GM12873 (cell line): ENCODE measurements around the gene GALM.

Experiments
- CTCF ChIP-seq: IDR thresholded peaks from 2 replicates; pipeline ENCODE4 v1.5.1; 2012; ENCODE audit warnings: low read depth, mild to moderate bottlenecking, moderate library complexity, low read length, control low read depth; ENCODE audit not compliant: insufficient read depth; ENCODE audit errors: missing control alignments

GALM gene

GRCh38 chr2:38658613-38659012, 7.3 kb upstream of the GALM start:
- no peak for TF ChIP-seq CTCF

- TF ChIP-seq CTCF = no peak
Observed at GRCh38 chr2:38659115-38659514, 6.8 kb upstream of the GALM start.

GRCh38 chr2:38660282-38660681, 5.6 kb upstream of the GALM start:
- no peak for TF ChIP-seq CTCF

- TF ChIP-seq CTCF = no peak
Observed at GRCh38 chr2:38661306-38661705, 4.6 kb upstream of the GALM start.

- TF ChIP-seq CTCF = no peak
Observed at GRCh38 chr2:38666556-38666910, 619 bp downstream of the GALM start.

- no peak for TF ChIP-seq CTCF
Observed at GRCh38 chr2:38668092-38668491, 2.2 kb downstream of the GALM start.

- TF ChIP-seq CTCF = no peak
Observed at GRCh38 chr2:38668779-38669479, 3.0 kb downstream of the GALM start.
